Measurements from ENCODE around the gene FAM120C. TPM values are rescaled to one million over a fixed set of nuclear protein-coding genes. Genes with fewer than 3 reads are reported as not detected.

The FAM120C gene
- total and polyA plus RNA-seq, 8 donors = 7.4 to 12.3 (median 10.8) TPM

- H3K27ac ChIP-seq = no peak overlapping the region
- H3K27me3 ChIP-seq = no peaks in the 10 kb centered on the region
- H3K4me3 ChIP-seq = no peak overlapping the region
- DNase-seq (no peak), ATAC-seq (no peak)
- TF ChIP-seq CTCF (IDR thresholded peaks at IDR 0.05) = no peak
- H3K36me3 ChIP-seq = no peaks in the 10 kb centered on the region
- no peaks in the 10 kb centered on the region for H3K4me1 ChIP-seq
- intact Hi-C loops (cut with DNase I) = no loop called here
- no peaks in the 10 kb centered on the region for H3K9me3 ChIP-seq
These were observed 89.9 kb downstream of the FAM120C start for GRCh38 chrX:54093159-54093558.

GRCh38 chrX:54090880-54091279 is 92.2 kb downstream of the FAM120C start:
- Histone ChIP-seq H3K27ac (no peak overlapping the region), H3K4me1 (no peaks in the 10 kb centered on the region), H3K4me3 (no peak overlapping the region), H3K9me3 (no peaks in the 10 kb centered on the region), H3K36me3 (no peaks in the 10 kb centered on the region), H3K27me3 (no peaks in the 10 kb centered on the region)
- intact Hi-C loops (cut with DNase I) = no loop called here
- ATAC-seq = no peak
- TF ChIP-seq CTCF (IDR thresholded peaks at IDR 0.05) = no peak
- no peak for DNase-seq

- no peak for DNase-seq
- intact Hi-C loops (cut with DNase I) = no loop called here
These were observed 93.9 kb downstream of the FAM120C start for GRCh38 chrX:54089191-54089590.

GRCh38 chrX:54087661-54088060 is 95.4 kb downstream of the FAM120C start:
- intact Hi-C loops (cut with DNase I) = no loop called here
- no peak for ATAC-seq
- DNase-seq = no peak
- no peak for TF ChIP-seq CTCF (IDR thresholded peaks at IDR 0.05)
- H3K27ac ChIP-seq = no peak overlapping the region
- peaks cover 0 to 10% of the 10 kb centered on the region in 2 donors for H3K36me3 ChIP-seq
- H3K4me3 ChIP-seq = no peak overlapping the region
- H3K27me3 ChIP-seq = no peaks in the 10 kb centered on the region
- H3K4me1 ChIP-seq = no peaks in the 10 kb centered on the region
- H3K9me3 ChIP-seq = no peaks in the 10 kb centered on the region

More at GRCh38 chrX:54089191-54089590, 93.9 kb downstream of the FAM120C start:
- ATAC-seq = no peak
- no peak overlapping the region for H3K4me3 ChIP-seq
- H3K4me1 ChIP-seq = no peaks in the 10 kb centered on the region
- H3K9me3 ChIP-seq = no peaks in the 10 kb centered on the region
- no peak for TF ChIP-seq CTCF (IDR thresholded peaks at IDR 0.05)
- peaks cover 0 to 10% of the 10 kb centered on the region in 2 donors for H3K36me3 ChIP-seq
- H3K27me3 ChIP-seq = no peaks in the 10 kb centered on the region
- no peak overlapping the region for H3K27ac ChIP-seq

- Histone ChIP-seq H3K4me1 (no peaks in the 10 kb centered on the region), H3K27ac (no peak overlapping the region)
These were observed 97.4 kb downstream of the FAM120C start for GRCh38 chrX:54085666-54086065.

More at GRCh38 chrX:54085666-54086065, 97.4 kb downstream of the FAM120C start:
- no peak for TF ChIP-seq CTCF (IDR thresholded peaks at IDR 0.05)
- Histone ChIP-seq H3K4me3 (no peak overlapping the region), H3K36me3 (peaks cover 0 to 13% of the 10 kb centered on the region in 2 donors), H3K9me3 (no peaks in the 10 kb centered on the region), H3K27me3 (no peaks in the 10 kb centered on the region)
- ATAC-seq = no peak
- DNase-seq = no peak
- intact Hi-C loops (cut with DNase I) = no loop called here

Measured in left lung (tissue), 10 donors.